ENCODE data around the gene SLC8A1. TPM values are rescaled to one million over a fixed set of nuclear protein-coding genes. Genes with fewer than 3 reads are reported as not detected.

The SLC8A1 gene
- total and polyA plus RNA-seq, 10 of the 15 experiments (the other 5 are each of a cell fraction or from before 2014, with no cell fraction given), result under 0.01 to 1.2 (median 0.01) TPM; not detected in 3

GRCh38 chr2:40268566-40268965, 183.3 kb downstream of the SLC8A1 start:
- no peak for DNase-seq (ENCODE audit: low read depth, low spot score)
- H3K27ac ChIP-seq (ENCODE audit: control insufficient read depth, insufficient read depth), result no peak overlapping the region
- no peaks in the 10 kb centered on the region for H3K27me3 ChIP-seq (replicated peaks in 1 of 2; ENCODE audit: control insufficient read depth in 2 of 2, insufficient read depth in 2 of 2, low read length in 1 of 2)
- H3K9ac ChIP-seq (ENCODE audit: control insufficient read depth, insufficient read depth, low read length), result no peak overlapping the region
- intact Hi-C loops (cut with micrococcal nuclease; ENCODE audit: unreplicated experiment), result no loop called here
- 16% methylated on average over 2 of the region's 2 CpGs for WGBS (ENCODE audit: insufficient coverage, insufficient replicate concordance, low lambda C conversion rate, missing lambda C conversion rate)
- H3K79me2 ChIP-seq (ENCODE audit: control insufficient read depth, insufficient read depth, low read length), result no peaks in the 10 kb centered on the region
- no peak for TF ChIP-seq IRF4 (IDR thresholded peaks at IDR 0.05; ENCODE audit: low read depth, low read length)
- no peak for TF ChIP-seq ZSCAN29 (IDR thresholded peaks at IDR 0.05)
- TF ChIP-seq CBX3 (IDR thresholded peaks at IDR 0.05; ENCODE audit: borderline replicate concordance, low read depth), result no peak
- no peak for TF ChIP-seq SMAD1 (IDR thresholded peaks at IDR 0.05; ENCODE audit: low read depth, partially characterized antibody)
- no peak for TF ChIP-seq SPI1 (IDR thresholded peaks at IDR 0.05; ENCODE audit: borderline replicate concordance, insufficient read depth, low read depth, low read length)
- no peak for TF ChIP-seq TARDBP (IDR thresholded peaks at IDR 0.05; ENCODE audit: borderline replicate concordance)
- in situ Hi-C loops (cut with MboI), result no loop called here
- no TSS peak for BruUV-seq (replicated peaks)
- no peak overlapping the region for H3K4me2 ChIP-seq (ENCODE audit: control insufficient read depth, insufficient read depth)
- no peaks in the 10 kb centered on the region for H4K20me1 ChIP-seq (ENCODE audit: control insufficient read depth, insufficient read depth)
- ChIA-PET RAD21 (ENCODE audit: unreplicated experiment) (no interaction called here), SMC1A (ENCODE audit: uncharacterized antibody, unreplicated experiment) (no interaction called here), POLR2A (no interaction called here), CTCF (no interaction called here)
- H2AFZ ChIP-seq (ENCODE audit: control insufficient read depth, low read depth, low read length), result no peak overlapping the region
- ATAC-seq, result no peak
- no peak for FAIRE-seq
- no peaks in the 10 kb centered on the region for H3K4me1 ChIP-seq (ENCODE audit: control insufficient read depth, insufficient read depth, low read length)
- H3K4me3 ChIP-seq, result no peak overlapping the region
- no peaks in the 10 kb centered on the region for H3K36me3 ChIP-seq (ENCODE audit: control insufficient read depth in 2 of 2, insufficient read depth in 2 of 2, low read length in 1 of 2)
- H3K9me3 ChIP-seq (replicated peaks; ENCODE audit: control insufficient read depth, insufficient read depth, low read length), result no peaks in the 10 kb centered on the region

GRCh38 chr2:40266201-40266600, 185.7 kb downstream of the SLC8A1 start:
- Histone ChIP-seq H3K27ac (ENCODE audit: control insufficient read depth, insufficient read depth) (no peak overlapping the region), H3K4me3 (no peak overlapping the region), H3K36me3 (ENCODE audit: control insufficient read depth in 2 of 2, insufficient read depth in 2 of 2, low read length in 1 of 2) (no peaks in the 10 kb centered on the region), H3K4me2 (ENCODE audit: control insufficient read depth, insufficient read depth) (no peak overlapping the region), H3K9ac (ENCODE audit: control insufficient read depth, insufficient read depth, low read length) (no peak overlapping the region), H2AFZ (ENCODE audit: control insufficient read depth, low read depth, low read length) (no peak overlapping the region), H4K20me1 (ENCODE audit: control insufficient read depth, insufficient read depth) (no peaks in the 10 kb centered on the region), H3K79me2 (ENCODE audit: control insufficient read depth, insufficient read depth, low read length) (no peaks in the 10 kb centered on the region), H3K27me3 (replicated peaks in 1 of 2; ENCODE audit: control insufficient read depth in 2 of 2, insufficient read depth in 2 of 2, low read length in 1 of 2) (no peaks in the 10 kb centered on the region), H3K4me1 (ENCODE audit: control insufficient read depth, insufficient read depth, low read length) (no peaks in the 10 kb centered on the region), H3K9me3 (replicated peaks; ENCODE audit: control insufficient read depth, insufficient read depth, low read length) (no peaks in the 10 kb centered on the region)
- ChIA-PET SMC1A (ENCODE audit: uncharacterized antibody, unreplicated experiment) (no interaction called here), CTCF (no interaction called here), POLR2A (no interaction called here), RAD21 (ENCODE audit: unreplicated experiment) (no interaction called here)
- in situ Hi-C loops (cut with MboI) (no loop called here), intact Hi-C loops (cut with micrococcal nuclease; ENCODE audit: unreplicated experiment) (no loop called here)
- no TSS peak for BruUV-seq (replicated peaks)
- ATAC-seq (no peak), DNase-seq (ENCODE audit: low read depth, low spot score) (no peak), FAIRE-seq (no peak)
- 41% methylated on average over 1 of the region's 1 CpG for WGBS (ENCODE audit: insufficient coverage, insufficient replicate concordance, low lambda C conversion rate, missing lambda C conversion rate)
- no peak for TF ChIP-seq ATF7 (IDR thresholded peaks at IDR 0.05; ENCODE audit: low read depth)
- TF ChIP-seq ATF3 (IDR thresholded peaks at IDR 0.05; ENCODE audit: borderline replicate concordance, extremely low read depth, low read depth, low read length), result no peak
- TF ChIP-seq NR2F1 (conservative IDR thresholded peaks at IDR 0.05), result no peak
- no peak for TF ChIP-seq TAF1 (IDR thresholded peaks at IDR 0.05; ENCODE audit: borderline replicate concordance, low read depth, low read length)
- TF ChIP-seq ZBTB33 (IDR thresholded peaks at IDR 0.05), result no peak
- TF ChIP-seq TCF7 (IDR thresholded peaks at IDR 0.05; ENCODE audit: borderline replicate concordance), result no peak
- TF ChIP-seq SUZ12 (IDR thresholded peaks at IDR 0.05; ENCODE audit: unreplicated experiment), result no peak
- TF ChIP-seq ZSCAN29 (IDR thresholded peaks at IDR 0.05), result no peak
- no peak for TF ChIP-seq RB1 (IDR thresholded peaks at IDR 0.05; ENCODE audit: borderline replicate concordance)
- TF ChIP-seq PBX3 (IDR thresholded peaks at IDR 0.05; ENCODE audit: insufficient replicate concordance, low read depth, low read length), result no peak
- no peak for TF ChIP-seq ZNF217 (IDR thresholded peaks at IDR 0.05)
- no peak for TF ChIP-seq DPF2 (IDR thresholded peaks at IDR 0.05)

Data from GM12878 (cell line).